K562 treated with DMSO at 1 percent for 48 hours (cell line): ENCODE measurements around the gene OR51B5. TPM values are rescaled to one million over a fixed set of nuclear protein-coding genes. Genes with fewer than 3 reads are reported as not detected.

Experiments
- total RNA-seq: library from RNA; unstranded; fragments of 300-600 nt; gene quantifications from 2 replicates; pipeline ENCODE4 v1.2.3, GENCODE V29; 2022; ENCODE audit warnings: low replicate concordance; ENCODE audit errors: extremely low read depth

The OR51B5 gene, protein sequence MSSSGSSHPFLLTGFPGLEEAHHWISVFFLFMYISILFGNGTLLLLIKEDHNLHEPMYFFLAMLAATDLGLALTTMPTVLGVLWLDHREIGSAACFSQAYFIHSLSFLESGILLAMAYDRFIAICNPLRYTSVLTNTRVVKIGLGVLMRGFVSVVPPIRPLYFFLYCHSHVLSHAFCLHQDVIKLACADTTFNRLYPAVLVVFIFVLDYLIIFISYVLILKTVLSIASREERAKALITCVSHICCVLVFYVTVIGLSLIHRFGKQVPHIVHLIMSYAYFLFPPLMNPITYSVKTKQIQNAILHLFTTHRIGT
- total RNA-seq: not detected in 2 replicates

GRCh38 chr11:5343474-5344335, at the start of gene OR51B5:
Gene OR51B5, minus strand, starts transcription at chr11:5343524. Its CDS starts 0 bp downstream, at chr11:5343524.

GRCh38 chr11:5383576-5383975, 40.3 kb upstream of the OR51B5 start, which contains the start of gene OR51M1:
Gene OR51M1, plus strand, starts transcription at chr11:5383812. Its CDS starts 5,587 bp downstream, at chr11:5389399.

DNA sequence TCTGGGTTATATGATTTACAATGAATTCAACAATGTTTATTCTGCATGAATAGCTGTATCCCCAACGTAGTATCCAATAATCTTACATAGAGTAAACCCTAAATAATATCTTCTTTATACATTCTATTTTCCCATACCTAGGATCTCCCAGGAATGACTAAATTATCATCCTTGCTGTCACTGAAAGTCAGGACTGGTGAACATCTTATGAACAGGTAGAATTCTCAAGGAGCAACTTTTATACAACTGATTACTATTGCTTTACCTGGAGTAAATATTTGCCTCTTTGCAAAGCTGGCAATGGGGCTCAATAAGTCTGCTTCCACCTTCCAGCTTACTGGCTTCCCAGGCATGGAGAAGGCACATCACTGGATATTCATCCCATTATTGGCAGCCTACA, 7.9 kb upstream of the OR51B5 start, which contains the start of gene OR51B6:
TSS of gene OR51B6 (plus strand) at position 301 of the 400 bp plus-strand sequence. CDS start at position 301, 0 bp downstream.

DNA sequence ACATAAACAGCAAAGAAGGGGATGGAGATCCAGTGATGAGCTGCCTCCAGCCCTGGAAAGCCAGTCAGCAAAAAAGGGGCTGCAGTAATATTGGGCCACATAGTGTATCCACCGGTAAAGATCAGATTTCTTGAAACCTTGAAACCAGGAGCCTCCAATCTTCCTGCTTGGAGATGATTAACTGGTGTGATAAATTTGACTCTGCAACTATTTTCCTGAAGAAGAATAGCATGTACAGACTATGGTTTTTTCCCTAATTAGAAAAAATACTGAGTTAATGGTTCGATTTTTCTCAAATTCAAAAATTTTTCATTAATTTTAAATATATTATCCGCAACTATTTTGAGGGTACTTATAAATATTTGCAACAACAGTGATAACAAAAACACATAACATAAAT, 19.1 kb downstream of the OR51B5 start, which contains the start of gene OR51B2:
TSS of gene OR51B2 (minus strand) at position 101 of the 400 bp plus-strand sequence. CDS start at position 101, 0 bp downstream.

GRCh38 chr11:5301846-5302245, 41.5 kb downstream of the OR51B5 start, which contains the start of gene OR51B4:
Gene OR51B4, minus strand, starts transcription at chr11:5301946. Its CDS starts 0 bp downstream, at chr11:5301946.

Other genes with a start within 250 kb of the OR51B5 start
- gene OR52A5, start 205.2 kb downstream of the OR51B5 start, total RNA-seq: not detected in 2 replicates
- gene OR52A1, start 188.8 kb downstream of the OR51B5 start, total RNA-seq: not detected in 2 replicates
- gene OR51V1, start 142.8 kb downstream of the OR51B5 start, total RNA-seq: not detected in 2 replicates
- not detected in 2 replicates for gene HBB, start 116.5 kb downstream of the OR51B5 start, total RNA-seq
- gene HBD, start 109.0 kb downstream of the OR51B5 start, total RNA-seq: not detected in 2 replicates
- not detected in 2 replicates for gene HBG1, start 93.7 kb downstream of the OR51B5 start, total RNA-seq
- 3,082 TPM in 1 of 2 replicates, not detected in the other for gene HBG2, start 88.7 kb downstream of the OR51B5 start, total RNA-seq
- gene HBE1, start 73.6 kb downstream of the OR51B5 start, total RNA-seq: not detected in 2 replicates
- not detected in 2 replicates for gene OR51B4, start 41.6 kb downstream of the OR51B5 start, total RNA-seq
- gene OR51B2, start 19.2 kb downstream of the OR51B5 start, total RNA-seq: not detected in 2 replicates
- gene OR51B6, start 8.0 kb upstream of the OR51B5 start, total RNA-seq: not detected in 2 replicates
- gene OR51M1, start 40.3 kb upstream of the OR51B5 start, total RNA-seq: not detected in 2 replicates
- gene OR51Q1, start 78.6 kb upstream of the OR51B5 start, total RNA-seq: not detected in 2 replicates
- gene OR51I1, start 98.0 kb upstream of the OR51B5 start, total RNA-seq: not detected in 2 replicates
- gene OR51I2, start 105.8 kb upstream of the OR51B5 start, total RNA-seq: not detected in 2 replicates
- gene OR52D1, start 145.2 kb upstream of the OR51B5 start, total RNA-seq: not detected in 2 replicates
- gene UBQLN3, start 166.4 kb upstream of the OR51B5 start, total RNA-seq: not detected in 2 replicates
- not detected in 2 replicates for gene UBQLNL, start 173.2 kb upstream of the OR51B5 start, total RNA-seq
- gene OR52H1, start 205.0 kb upstream of the OR51B5 start, total RNA-seq: not detected in 2 replicates
- not detected in 2 replicates for gene OR52B6, start 237.4 kb upstream of the OR51B5 start, total RNA-seq